A549 (cell line): ENCODE results near the gene RNF112.

Source experiments
- BHLHE40 ChIP-seq: IDR thresholded peaks from 2 replicates; pipeline ENCODE4 v1.6.1; 2012; ENCODE audit warnings: low read depth, low read length, inconsistent platforms
- CEBPB ChIP-seq, 2 experiments: fragments of >200 bp in 1 of 2; sonication (Bioruptor Twin) in 1 of 2; formaldehyde crosslinking in 1 of 2; IDR thresholded peaks; 2 replicates each; pipeline ENCODE4 v1.6.1; 2012 to 2016
- JUN ChIP-seq, 2 experiments: fragments of >200 bp; sonication (Bioruptor Twin); formaldehyde crosslinking; IDR thresholded peaks; 2 replicates in 1 of 2; 3 replicates in 1 of 2; pipeline ENCODE4 v1.6.1; 2016 to 2017
- MAZ ChIP-seq: fragments of 150-350 bp; IDR thresholded peaks from 2 replicates; pipeline ENCODE4 v1.6.1; 2014; ENCODE audit warnings: antibody characterized with exemption, low read depth, low read length, borderline replicate concordance
- POLR2A ChIP-seq: IDR thresholded peaks from 2 replicates; pipeline ENCODE4 v1.6.1; 2012; ENCODE audit warnings: mild to moderate bottlenecking, low read length
- SMC3 ChIP-seq: fragments of >200 bp; sonication (Bioruptor Twin); formaldehyde crosslinking; IDR thresholded peaks from 3 replicates; pipeline ENCODE4 v1.6.1; 2018; ENCODE audit warnings: inconsistent platforms
- TP53 ChIP-seq: fragments of 250-450 bp; sonication (Bioruptor Pico); IDR thresholded peaks from 2 replicates; pipeline ENCODE4 v1.5.0; 2021; ENCODE audit warnings: mild to moderate bottlenecking, moderate library complexity
- TF ChIP-seq, protein P1 (sequence below): fragments of >200 bp; sonication (Bioruptor Twin); formaldehyde crosslinking; IDR thresholded peaks from 3 replicates; pipeline ENCODE4 v1.5.1; 2016
- TF ChIP-seq, protein P2 (sequence below): IDR thresholded peaks from 2 replicates; pipeline ENCODE4 v1.6.1; 2012

DNA sequence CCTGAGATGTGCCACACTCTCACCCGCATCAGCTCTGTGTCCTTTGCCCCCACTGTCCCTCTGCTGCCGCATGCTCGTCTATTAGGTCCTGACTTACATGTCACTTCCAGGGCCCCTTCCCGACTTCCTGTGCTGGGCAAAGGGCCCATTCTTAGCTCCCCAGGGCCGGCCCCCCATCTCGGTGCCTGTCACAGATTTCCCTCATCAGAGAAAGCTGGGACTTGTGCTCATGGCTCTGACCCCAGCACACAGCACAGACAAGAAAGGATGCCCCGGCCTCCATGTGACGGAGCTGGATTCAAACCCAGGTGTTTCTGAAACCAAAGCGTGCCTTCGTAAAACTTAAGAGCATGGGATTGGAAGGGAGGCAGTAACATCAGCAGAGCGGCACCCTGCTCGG, 38.6 kb upstream of the RNF112 start:
- TF ChIP-seq, protein P1, sequence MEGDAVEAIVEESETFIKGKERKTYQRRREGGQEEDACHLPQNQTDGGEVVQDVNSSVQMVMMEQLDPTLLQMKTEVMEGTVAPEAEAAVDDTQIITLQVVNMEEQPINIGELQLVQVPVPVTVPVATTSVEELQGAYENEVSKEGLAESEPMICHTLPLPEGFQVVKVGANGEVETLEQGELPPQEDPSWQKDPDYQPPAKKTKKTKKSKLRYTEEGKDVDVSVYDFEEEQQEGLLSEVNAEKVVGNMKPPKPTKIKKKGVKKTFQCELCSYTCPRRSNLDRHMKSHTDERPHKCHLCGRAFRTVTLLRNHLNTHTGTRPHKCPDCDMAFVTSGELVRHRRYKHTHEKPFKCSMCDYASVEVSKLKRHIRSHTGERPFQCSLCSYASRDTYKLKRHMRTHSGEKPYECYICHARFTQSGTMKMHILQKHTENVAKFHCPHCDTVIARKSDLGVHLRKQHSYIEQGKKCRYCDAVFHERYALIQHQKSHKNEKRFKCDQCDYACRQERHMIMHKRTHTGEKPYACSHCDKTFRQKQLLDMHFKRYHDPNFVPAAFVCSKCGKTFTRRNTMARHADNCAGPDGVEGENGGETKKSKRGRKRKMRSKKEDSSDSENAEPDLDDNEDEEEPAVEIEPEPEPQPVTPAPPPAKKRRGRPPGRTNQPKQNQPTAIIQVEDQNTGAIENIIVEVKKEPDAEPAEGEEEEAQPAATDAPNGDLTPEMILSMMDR: no peak
- TF ChIP-seq, protein P2, sequence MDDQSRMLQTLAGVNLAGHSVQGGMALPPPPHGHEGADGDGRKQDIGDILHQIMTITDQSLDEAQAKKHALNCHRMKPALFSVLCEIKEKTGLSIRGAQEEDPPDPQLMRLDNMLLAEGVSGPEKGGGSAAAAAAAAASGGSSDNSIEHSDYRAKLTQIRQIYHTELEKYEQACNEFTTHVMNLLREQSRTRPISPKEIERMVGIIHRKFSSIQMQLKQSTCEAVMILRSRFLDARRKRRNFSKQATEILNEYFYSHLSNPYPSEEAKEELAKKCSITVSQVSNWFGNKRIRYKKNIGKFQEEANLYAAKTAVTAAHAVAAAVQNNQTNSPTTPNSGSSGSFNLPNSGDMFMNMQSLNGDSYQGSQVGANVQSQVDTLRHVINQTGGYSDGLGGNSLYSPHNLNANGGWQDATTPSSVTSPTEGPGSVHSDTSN: no peak
- TF ChIP-seq POLR2A: no peak
- TF ChIP-seq MAZ: no peak
- no peak for TF ChIP-seq JUN (IDR thresholded peaks at IDR 0.05)
- no peak for TF ChIP-seq SMC3
- TF ChIP-seq BHLHE40: no peak
- no peak for TF ChIP-seq CEBPB (IDR thresholded peaks at IDR 0.05)
- TF ChIP-seq TP53 (CRISPR knock-in tag): no peak
